Measurements from ENCODE around the gene ELP1.

- TF ChIP-seq, protein P1, sequence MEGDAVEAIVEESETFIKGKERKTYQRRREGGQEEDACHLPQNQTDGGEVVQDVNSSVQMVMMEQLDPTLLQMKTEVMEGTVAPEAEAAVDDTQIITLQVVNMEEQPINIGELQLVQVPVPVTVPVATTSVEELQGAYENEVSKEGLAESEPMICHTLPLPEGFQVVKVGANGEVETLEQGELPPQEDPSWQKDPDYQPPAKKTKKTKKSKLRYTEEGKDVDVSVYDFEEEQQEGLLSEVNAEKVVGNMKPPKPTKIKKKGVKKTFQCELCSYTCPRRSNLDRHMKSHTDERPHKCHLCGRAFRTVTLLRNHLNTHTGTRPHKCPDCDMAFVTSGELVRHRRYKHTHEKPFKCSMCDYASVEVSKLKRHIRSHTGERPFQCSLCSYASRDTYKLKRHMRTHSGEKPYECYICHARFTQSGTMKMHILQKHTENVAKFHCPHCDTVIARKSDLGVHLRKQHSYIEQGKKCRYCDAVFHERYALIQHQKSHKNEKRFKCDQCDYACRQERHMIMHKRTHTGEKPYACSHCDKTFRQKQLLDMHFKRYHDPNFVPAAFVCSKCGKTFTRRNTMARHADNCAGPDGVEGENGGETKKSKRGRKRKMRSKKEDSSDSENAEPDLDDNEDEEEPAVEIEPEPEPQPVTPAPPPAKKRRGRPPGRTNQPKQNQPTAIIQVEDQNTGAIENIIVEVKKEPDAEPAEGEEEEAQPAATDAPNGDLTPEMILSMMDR (IDR thresholded peaks at IDR 0.05) = no peak
- TF ChIP-seq POLR2A (IDR thresholded peaks at IDR 0.05) = no peak
Observed at GRCh38 chr9:108860354-108860753, 73.6 kb downstream of the ELP1 start.

Measured in testis (tissue), 2 donors.